Subcutaneous abdominal adipose tissue (tissue), 5 donors: ENCODE measurements around the gene VAV2.

Experiments
- H3K27ac ChIP-seq: one replicate; pipeline ENCODE4 v1.7.0; 2013; ENCODE audit warnings: low read depth, mild to moderate bottlenecking, inconsistent platforms, low read length, moderate library complexity
- H3K27me3 ChIP-seq, 5 donors: one replicate each; pipeline ENCODE4 v1.7.0; 2013; ENCODE audit warnings: low read length in 5 of 5, inconsistent platforms in 1 of 5; ENCODE audit not compliant: control insufficient read depth in 5 of 5, insufficient read depth in 4 of 5
- H3K36me3 ChIP-seq, 5 donors: one replicate each; pipeline ENCODE4 v1.7.0; 2013; ENCODE audit warnings: low read length in 5 of 5; ENCODE audit not compliant: control insufficient read depth in 5 of 5, insufficient read depth in 5 of 5
- H3K4me1 ChIP-seq, 5 donors: one replicate each; pipeline ENCODE4 v1.7.0; 2013; ENCODE audit warnings: low read length in 5 of 5, mild to moderate bottlenecking in 3 of 5, moderate library complexity in 1 of 5; ENCODE audit not compliant: control insufficient read depth in 5 of 5, insufficient read depth in 5 of 5
- H3K4me3 ChIP-seq, 5 donors: one replicate each; pipeline ENCODE4 v1.7.0; 2013; ENCODE audit warnings: low read length in 5 of 5, low read depth in 1 of 5
- H3K9ac ChIP-seq, 5 donors: one replicate each; pipeline ENCODE4 v1.7.0; 2013; ENCODE audit warnings: low read length in 5 of 5, mild to moderate bottlenecking in 4 of 5, moderate library complexity in 3 of 5
- H3K9me3 ChIP-seq, 5 donors: one replicate each; pipeline ENCODE4 v1.7.0; 2013; ENCODE audit warnings: low read length in 5 of 5; ENCODE audit not compliant: control insufficient read depth in 5 of 5
- donor health status: healthy.
- donor health status: healthy.
- donor health status: healthy.
- donor health status: healthy.
- donor health status: healthy.

Gene VAV2

DNA sequence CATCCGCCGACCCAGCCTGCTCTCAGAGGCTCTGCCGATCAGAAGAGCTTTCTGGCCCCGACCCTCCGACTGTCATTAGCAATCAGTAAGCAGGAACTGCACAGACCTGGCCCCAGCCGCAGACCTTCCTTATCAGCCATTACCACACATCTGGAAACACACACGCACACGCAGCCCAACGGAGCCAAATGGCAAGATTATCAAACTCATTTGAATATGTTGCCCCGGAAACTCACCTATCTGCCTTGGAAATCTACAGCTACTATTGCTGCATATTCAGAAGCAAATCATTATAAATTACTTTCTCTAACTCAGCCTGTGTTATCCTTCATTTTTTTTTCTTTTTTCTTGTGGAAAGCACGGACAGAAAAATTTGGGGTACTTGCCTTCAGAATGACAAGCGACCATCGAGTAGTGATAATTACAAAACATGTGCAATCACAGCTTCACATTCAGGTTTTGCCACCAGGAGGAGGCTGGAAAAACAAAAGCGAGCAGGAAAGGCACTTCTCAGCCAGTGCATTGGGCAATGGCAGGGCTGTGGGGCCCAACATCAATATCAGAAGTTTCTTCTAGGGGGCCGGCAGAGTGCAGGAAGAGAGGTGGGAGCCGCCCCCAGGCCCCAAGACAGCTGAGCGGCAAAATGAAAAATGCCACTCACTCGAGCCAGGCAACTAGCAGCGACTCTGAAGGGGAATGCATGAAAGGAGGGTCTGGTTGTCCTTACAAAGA, 122.3 kb downstream of the VAV2 start:
- peaks cover 3 to 11% (median 5%) of the 10 kb centered on the region in 5 donors for H3K9me3 ChIP-seq
- H3K27ac ChIP-seq, result no peak overlapping the region
- peaks cover 0 to 8% (median under 1%) of the 10 kb centered on the region in 5 donors for H3K4me1 ChIP-seq
- H3K4me3 ChIP-seq, result no peak overlapping the region
- no peaks in the 10 kb centered on the region for H3K36me3 ChIP-seq
- H3K9ac ChIP-seq, result no peak overlapping the region
- H3K27me3 ChIP-seq, result peaks cover 0 to 6% (median 0%) of the 10 kb centered on the region in 5 donors

DNA sequence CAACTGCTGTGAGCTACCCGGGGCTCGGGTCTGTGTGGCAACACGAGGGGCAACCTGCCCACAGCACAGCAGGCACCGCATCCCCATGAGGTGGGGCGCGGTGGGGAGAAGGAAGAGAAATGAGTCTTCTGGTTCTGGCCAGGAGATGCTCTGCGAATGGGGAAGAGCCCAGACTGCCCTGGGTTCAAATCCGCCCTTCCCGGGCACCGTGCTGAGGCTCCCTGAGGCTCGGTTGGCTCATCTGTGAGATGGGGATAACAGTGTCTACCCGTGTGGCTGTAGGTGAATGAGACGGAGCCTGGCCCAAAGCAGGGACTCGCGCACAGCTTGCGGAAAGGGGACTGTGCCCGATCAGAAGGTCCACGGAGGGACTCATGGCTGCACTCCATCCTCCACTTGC, 123.9 kb downstream of the VAV2 start:
- peaks cover 3 to 12% (median 8%) of the 10 kb centered on the region in 5 donors for H3K9me3 ChIP-seq

DNA sequence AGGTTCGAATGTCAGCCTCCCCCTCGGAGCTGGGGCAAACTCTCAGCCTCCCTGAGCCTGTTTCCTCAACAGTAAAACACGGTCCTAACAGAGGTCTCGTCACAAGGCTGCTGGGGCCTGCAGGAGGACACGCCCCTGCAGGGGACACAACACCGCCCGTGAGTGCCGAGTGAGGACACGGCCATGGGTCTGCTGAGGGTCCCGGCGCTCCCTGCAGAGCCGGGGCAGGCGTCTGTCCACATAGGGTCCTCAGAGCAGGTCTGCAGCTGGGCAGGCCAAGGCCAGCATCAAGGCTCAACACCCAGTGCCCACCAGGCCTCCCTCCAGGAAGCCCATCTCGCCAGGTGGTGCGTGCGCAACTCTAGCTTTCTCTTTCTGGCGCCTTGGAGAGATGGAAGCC, 125.2 kb downstream of the VAV2 start:
- Histone ChIP-seq H3K9ac (no peak overlapping the region), H3K4me1 (peaks cover 0 to 26% (median 24%) of the 10 kb centered on the region in 5 donors), H3K36me3 (no peaks in the 10 kb centered on the region), H3K4me3 (no peak overlapping the region), H3K9me3 (peaks cover 3 to 12% (median 8%) of the 10 kb centered on the region in 5 donors), H3K27ac (no peak overlapping the region), H3K27me3 (peaks cover 0 to 3% (median 0%) of the 10 kb centered on the region in 5 donors)

More for the DNA sequence above, 123.9 kb downstream of the VAV2 start:
- H3K27me3 ChIP-seq, result peaks cover 0 to 2% (median 0%) of the 10 kb centered on the region in 5 donors
- no peak overlapping the region for H3K27ac ChIP-seq
- H3K36me3 ChIP-seq, result no peaks in the 10 kb centered on the region
- no peak overlapping the region for H3K4me3 ChIP-seq
- no peak overlapping the region for H3K9ac ChIP-seq
- peaks cover 0 to 15% (median 13%) of the 10 kb centered on the region in 5 donors for H3K4me1 ChIP-seq

GRCh38 chr9:133864011-133864410, 128.1 kb downstream of the VAV2 start:
- Histone ChIP-seq H3K27ac (no peak overlapping the region), H3K27me3 (peaks cover 0 to 3% (median 0%) of the 10 kb centered on the region in 5 donors), H3K4me3 (no peak overlapping the region), H3K36me3 (peaks cover 0 to 6% (median 0%) of the 10 kb centered on the region in 5 donors), H3K4me1 (peaks cover 0 to 35% (median 32%) of the 10 kb centered on the region in 5 donors), H3K9me3 (peaks cover 3 to 12% (median 8%) of the 10 kb centered on the region in 5 donors), H3K9ac (no peak overlapping the region)

DNA sequence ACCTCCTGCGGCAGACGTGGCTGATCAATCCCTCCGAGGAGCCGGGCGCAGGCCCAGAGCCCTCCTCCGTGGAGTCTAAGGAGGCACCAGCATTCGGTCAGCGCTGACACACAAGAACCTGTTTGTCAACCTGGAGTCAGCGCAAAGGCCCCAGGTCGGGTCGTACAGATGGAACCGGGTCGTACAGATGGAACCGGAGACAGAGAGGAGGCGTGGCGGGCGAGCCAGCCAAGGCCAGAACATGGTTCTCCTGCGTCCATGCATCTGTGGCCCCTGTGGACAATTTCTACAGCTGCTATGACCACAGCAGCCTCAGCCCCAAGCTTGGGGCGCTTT, 128.9 kb downstream of the VAV2 start:
- Histone ChIP-seq H3K4me3 (peak overlapping the region in 4 of 5 donors; percentile 17 to 60 (median 46)), H3K36me3 (peaks cover 0 to 6% (median 0%) of the 10 kb centered on the region in 5 donors), H3K27ac (peak overlapping the region; percentile 44), H3K27me3 (peaks cover 0 to 3% (median 0%) of the 10 kb centered on the region in 5 donors), H3K9ac (peak overlapping the region; percentile 11 to 59 (median 29)), H3K4me1 (peaks cover 0 to 35% (median 32%) of the 10 kb centered on the region in 5 donors), H3K9me3 (peaks cover 3 to 12% (median 8%) of the 10 kb centered on the region in 5 donors)

- H3K36me3 ChIP-seq, result peaks cover 0 to 6% (median 0%) of the 10 kb centered on the region in 5 donors
- H3K27me3 ChIP-seq, result peaks cover 0 to 3% (median 0%) of the 10 kb centered on the region in 5 donors
- peak overlapping the region in 4 of 5 donors; percentile 17 to 60 (median 46) for H3K4me3 ChIP-seq
- peaks cover 0 to 35% (median 32%) of the 10 kb centered on the region in 5 donors for H3K4me1 ChIP-seq
- peak overlapping the region in 4 of 5 donors; percentile 11 to 59 (median 34) for H3K9ac ChIP-seq
- peaks cover 3 to 12% (median 8%) of the 10 kb centered on the region in 5 donors for H3K9me3 ChIP-seq
- H3K27ac ChIP-seq, result peak overlapping the region; percentile 44
Observed at GRCh38 chr9:133862585-133863256, 129.4 kb downstream of the VAV2 start.

DNA sequence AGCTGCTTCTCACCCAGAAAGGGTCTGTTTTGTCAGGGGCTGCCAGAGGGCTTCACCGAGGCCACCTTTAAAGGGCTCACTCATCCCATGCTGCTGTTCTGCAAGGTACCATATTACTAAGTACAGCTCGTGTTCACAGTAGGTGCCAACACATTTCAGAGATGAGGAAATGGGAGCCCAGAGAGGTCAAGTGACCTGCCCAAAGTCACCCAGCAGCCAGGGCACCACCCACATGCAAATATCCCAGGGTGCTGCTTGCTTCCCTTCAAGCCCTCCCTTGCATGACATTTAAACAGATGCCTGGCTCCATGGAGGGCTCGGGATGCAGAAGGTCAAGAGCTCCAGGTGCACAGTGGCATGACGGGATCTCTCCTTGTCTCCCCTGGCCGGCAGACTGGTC, 130.4 kb downstream of the VAV2 start:
- peaks cover 0 to 6% (median 0%) of the 10 kb centered on the region in 5 donors for H3K36me3 ChIP-seq

DNA sequence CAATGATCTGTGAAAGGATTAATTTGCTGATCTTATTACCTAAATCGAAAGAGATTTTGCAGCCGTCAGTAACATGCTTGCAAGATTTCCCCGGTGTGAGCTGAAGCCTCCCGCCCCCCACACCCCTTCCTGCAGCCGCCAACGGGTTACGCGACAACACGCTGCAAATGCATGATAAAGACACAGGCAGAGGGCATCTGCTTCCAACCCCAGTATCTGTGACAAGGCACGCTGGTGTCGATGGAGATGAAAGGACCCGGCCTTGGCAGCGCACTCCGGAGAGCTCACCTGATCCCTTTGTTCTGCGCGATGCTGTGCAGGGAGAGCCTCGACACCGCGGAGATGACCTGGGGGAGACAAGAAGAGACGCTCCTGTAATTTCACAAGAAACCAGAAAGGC, 131.0 kb downstream of the VAV2 start:
- peaks cover 0 to 3% (median 0%) of the 10 kb centered on the region in 5 donors for H3K27me3 ChIP-seq
- H3K36me3 ChIP-seq, result peaks cover 0 to 6% (median 0%) of the 10 kb centered on the region in 5 donors
- H3K9me3 ChIP-seq, result peaks cover 3 to 12% (median 8%) of the 10 kb centered on the region in 5 donors
- peaks cover 0 to 41% (median 36%) of the 10 kb centered on the region in 5 donors for H3K4me1 ChIP-seq
- H3K9ac ChIP-seq, result no peak overlapping the region
- H3K4me3 ChIP-seq, result no peak overlapping the region
- no peak overlapping the region for H3K27ac ChIP-seq

More for the DNA sequence above, 130.4 kb downstream of the VAV2 start:
- peaks cover 0 to 35% (median 32%) of the 10 kb centered on the region in 5 donors for H3K4me1 ChIP-seq
- H3K4me3 ChIP-seq, result no peak overlapping the region
- no peak overlapping the region for H3K27ac ChIP-seq
- H3K9me3 ChIP-seq, result peaks cover 3 to 12% (median 8%) of the 10 kb centered on the region in 5 donors
- no peak overlapping the region for H3K9ac ChIP-seq
- peaks cover 0 to 3% (median 0%) of the 10 kb centered on the region in 5 donors for H3K27me3 ChIP-seq

DNA sequence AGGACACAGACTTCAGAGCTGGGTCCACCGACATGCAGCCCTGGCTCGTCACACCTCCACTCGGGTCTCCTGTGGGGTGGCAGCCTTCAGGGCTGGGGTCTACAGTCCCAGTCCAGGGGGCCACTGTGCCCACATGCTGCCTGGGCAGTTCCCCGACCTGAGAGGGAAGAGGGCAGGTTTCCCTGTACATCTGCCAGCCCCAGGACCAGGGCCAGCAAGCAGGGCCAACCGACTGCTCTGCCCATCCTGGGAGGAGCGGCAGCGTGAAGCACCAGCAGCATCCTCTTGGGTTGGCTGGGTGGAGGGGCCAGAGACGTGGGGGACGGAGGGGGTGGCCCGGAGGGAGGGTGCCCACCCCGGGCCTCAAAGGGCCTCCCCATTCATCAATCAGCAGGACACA, 133.4 kb downstream of the VAV2 start:
- Histone ChIP-seq H3K27me3 (peaks cover 0 to 3% (median 0%) of the 10 kb centered on the region in 5 donors), H3K9ac (no peak overlapping the region), H3K27ac (no peak overlapping the region), H3K4me1 (peaks cover 2 to 48% (median 40%) of the 10 kb centered on the region in 5 donors), H3K36me3 (peaks cover 0 to 6% (median 0%) of the 10 kb centered on the region in 5 donors), H3K4me3 (no peak overlapping the region), H3K9me3 (no peaks in the 10 kb centered on the region)

- Histone ChIP-seq H3K9me3 (no peaks in the 10 kb centered on the region), H3K36me3 (peaks cover 0 to 6% (median 0%) of the 10 kb centered on the region in 5 donors), H3K4me1 (peaks cover 2 to 37% (median 29%) of the 10 kb centered on the region in 5 donors), H3K4me3 (no peak overlapping the region), H3K27me3 (no peaks in the 10 kb centered on the region), H3K27ac (no peak overlapping the region), H3K9ac (no peak overlapping the region)
Observed at GRCh38 chr9:133857639-133858038, 134.5 kb downstream of the VAV2 start.
